GM12878 (cell line): Measurements from ENCODE around the gene PRKAR2B. TPM values are rescaled to one million over a fixed set of nuclear protein-coding genes. Genes with fewer than 3 reads are reported as not detected.

Experiments used
- ATAC-seq: fragments of 200-7000 bp; cut with Tn5 transposase; 3 replicates; pipeline ENCODE4 v1.9.1; 2020; ENCODE audit warnings: mild to moderate bottlenecking, moderate library complexity
- BruUV-seq: library from RNA; stranded (reverse); fragments of 400-500 nt; replicated peaks from 2 replicates; lab custom pipeline; 2021; lab: Mats Ljungman, UMichigan
- CTCF ChIA-PET: fragments of 300-600 bp; sonication (Branson Sonifier 250); formaldehyde crosslinking; extraction: SDS; loops from one replicate; lab custom pipeline; 2021; ENCODE audit warnings: inconsistent platforms; lab: Yijun Ruan, JAX
- POLR2A ChIA-PET: fragments of 350-600 bp; formaldehyde crosslinking; extraction: SDS; loops from one replicate; lab custom pipeline; 2021; ENCODE audit warnings: inconsistent platforms; lab: Charles Lee
- RAD21 ChIA-PET: fragments of 300-600 bp; sonication (Branson Sonifier 250); formaldehyde crosslinking; loops from one replicate; lab custom pipeline; 2023; ENCODE audit warnings: antibody characterized with exemption; ENCODE audit not compliant: unreplicated experiment; lab: Charles Lee
- SMC1A ChIA-PET: fragments of 300-600 bp; sonication (Branson Sonifier 250); formaldehyde crosslinking; loops from one replicate; lab custom pipeline; 2023; ENCODE audit not compliant: unreplicated experiment, uncharacterized antibody; lab: Charles Lee
- DNase-seq: peaks from one replicate; pipeline ENCODE4 v3.0.0-alpha.2; 2011; ENCODE audit warnings: low read depth, low spot score
- FAIRE-seq: peaks from 3 replicates; lab custom pipeline; 2011; peaks lifted over from hg19 to GRCh38; lab: Jason Lieb, UNC
- H2AFZ ChIP-seq: 2 replicates; pipeline ENCODE4 v1.6.0; 2011; ENCODE audit warnings: low read depth, low read length, control low read depth; ENCODE audit not compliant: control insufficient read depth
- H3K27ac ChIP-seq: 2 replicates; pipeline ENCODE4 v1.5.1; 2011; ENCODE audit warnings: control low read depth; ENCODE audit not compliant: control insufficient read depth, insufficient read depth
- H3K27me3 ChIP-seq, 2 experiments: replicated peaks in 1 of 2; 2 replicates each; pipeline versions ENCODE4 v1.6.0 to v1.6.1; 2011; ENCODE audit warnings: low read length in 1 of 2; ENCODE audit not compliant: control insufficient read depth in 2 of 2, insufficient read depth in 2 of 2
- H3K36me3 ChIP-seq, 2 experiments: 2 replicates each; pipeline ENCODE4 v1.5.1; 2011; ENCODE audit warnings: low read length in 1 of 2; ENCODE audit not compliant: control insufficient read depth in 2 of 2, insufficient read depth in 2 of 2
- H3K4me1 ChIP-seq: 2 replicates; pipeline ENCODE4 v1.6.1; 2011; ENCODE audit warnings: mild to moderate bottlenecking, low read length, moderate library complexity, mixed read lengths; ENCODE audit not compliant: control insufficient read depth, insufficient read depth
- H3K4me2 ChIP-seq: 2 replicates; pipeline ENCODE4 v1.6.0; 2011; ENCODE audit warnings: control low read depth; ENCODE audit not compliant: control insufficient read depth, insufficient read depth
- H3K4me3 ChIP-seq: fragments of 200-600 bp; sonication (generic); 2 replicates; pipeline ENCODE4 v1.5.1; 2016
- H3K79me2 ChIP-seq: 2 replicates; pipeline ENCODE4 v1.6.0; 2011; ENCODE audit warnings: low read length; ENCODE audit not compliant: control insufficient read depth, insufficient read depth
- H3K9ac ChIP-seq: 2 replicates; pipeline ENCODE4 v1.8.0; 2011; ENCODE audit warnings: low read length, control low read depth, mixed read lengths; ENCODE audit not compliant: control insufficient read depth, insufficient read depth
- H3K9me3 ChIP-seq: replicated peaks from 3 replicates; pipeline ENCODE4 v1.5.1; 2011; ENCODE audit warnings: mild to moderate bottlenecking, low read length; ENCODE audit not compliant: control insufficient read depth, insufficient read depth
- H4K20me1 ChIP-seq: 2 replicates; pipeline ENCODE4 v1.6.0; 2011; ENCODE audit not compliant: control insufficient read depth, insufficient read depth
- CBFB ChIP-seq: IDR thresholded peaks from 2 replicates; pipeline ENCODE4 v1.6.1; 2016; ENCODE audit warnings: antibody characterized with exemption, low read depth
- EGR1 ChIP-seq, 2 experiments: IDR thresholded peaks; 1 replicate in 1 of 2; 2 replicates in 1 of 2; pipeline ENCODE4 v1.6.1; 2011 to 2012; ENCODE audit warnings: low read depth in 2 of 2, low read length in 2 of 2, borderline replicate concordance in 1 of 2, mild to moderate bottlenecking in 1 of 2, moderate library complexity in 1 of 2
- ETV6 ChIP-seq, 2 experiments: fragments of 450-650 bp in 1 of 2; IDR thresholded peaks in 1 of 2; conservative IDR thresholded peaks in 1 of 2; 2 replicates each; pipeline ENCODE4 v1.6.1; 2014; ENCODE audit warnings: antibody characterized with exemption in 1 of 2, borderline replicate concordance in 1 of 2, low read depth in 1 of 2, mild to moderate bottlenecking in 1 of 2, moderate library complexity in 1 of 2
- IRF4 ChIP-seq: IDR thresholded peaks from 2 replicates; pipeline ENCODE4 v1.6.1; 2011; ENCODE audit warnings: low read depth, low read length
- PAX8 ChIP-seq: fragments of 450-650 bp; IDR thresholded peaks from 2 replicates; pipeline ENCODE4 v1.6.1; 2017; ENCODE audit warnings: mild to moderate bottlenecking, moderate library complexity
- SMAD1 ChIP-seq: fragments of 450-650 bp; IDR thresholded peaks from 2 replicates; pipeline ENCODE4 v1.6.1; 2018; ENCODE audit warnings: mild to moderate bottlenecking, low read depth; ENCODE audit not compliant: partially characterized antibody
- SREBF2 ChIP-seq: IDR thresholded peaks from 2 replicates; pipeline ENCODE4 v1.6.1; 2012; ENCODE audit warnings: mild to moderate bottlenecking, low read length
- ZNF217 ChIP-seq: fragments of 450-650 bp; IDR thresholded peaks from 2 replicates; pipeline ENCODE4 v1.6.1; 2017; ENCODE audit warnings: antibody characterized with exemption, mild to moderate bottlenecking
- ZSCAN29 ChIP-seq: fragments of 450-650 bp; IDR thresholded peaks from 2 replicates; pipeline ENCODE4 v1.6.1; 2017; ENCODE audit warnings: mild to moderate bottlenecking, moderate library complexity
- WGBS: methylation state at CpG from one replicate; pipeline ENCODE4 v1.1.6; 2016; ENCODE audit warnings: low lambda C conversion rate; ENCODE audit not compliant: insufficient replicate concordance, insufficient coverage; ENCODE audit errors: missing lambda C conversion rate; 5-methylcytosine and 5-hydroxymethylcytosine counted together
- in situ Hi-C: fragments of 300-500 bp; cut with MboI; formaldehyde crosslinking; loops from 9 replicates; pipeline ENCODE4 v1.14.3; 2018; ENCODE audit warnings: mixed read lengths
- intact Hi-C: fragments of 100-400 bp; cut with micrococcal nuclease; formaldehyde crosslinking; loops from one replicate; pipeline ENCODE4 v1.14.2; 2022; ENCODE audit not compliant: unreplicated experiment
- polyA plus RNA-seq, 11 experiments: library from polyadenylated mRNA; depleted of rRNA in 4 of 11; unstranded in 6 of 11; stranded (reverse) in 5 of 11; fragments of >200 nt; fragmentation: Nextera tagmentation in 4 of 11; fragmentation: Illumina TruSeq in 1 of 11; extraction: Ambion mirVana in 4 of 11; extraction: Trizol in 1 of 11; gene quantifications; 1 replicate in 1 of 11; 2 replicates in 10 of 11; pipeline versions ENCODE4 v1.2.1 to v1.2.3, GENCODE V29; 2011 to 2016; ENCODE audit warnings: inconsistent platforms in 2 of 11, missing spikeins in 2 of 11, low read depth in 1 of 11
- total RNA-seq, 4 experiments: library from RNA; depleted of rRNA in 3 of 4; stranded (reverse); fragments of >200 nt in 3 of 4; fragmentation: Illumina TruSeq in 1 of 4; extraction: Trizol in 1 of 4; gene quantifications; 2 replicates each; pipeline versions ENCODE4 v1.2.1 to v1.2.3, GENCODE V29; 2013 to 2021
- TF ChIP-seq, protein P1 (sequence below): fragments of 450-650 bp; formaldehyde crosslinking; IDR thresholded peaks from 2 replicates; pipeline ENCODE4 v1.4.0; 2020; ENCODE audit warnings: mild to moderate bottlenecking, moderate library complexity
- TF ChIP-seq, protein P2 (sequence below): fragments of 450-650 bp; IDR thresholded peaks from 2 replicates; pipeline ENCODE4 v1.6.1; 2014; ENCODE audit warnings: mild to moderate bottlenecking
- TF ChIP-seq, protein P3 (sequence below): fragments of 450-650 bp; IDR thresholded peaks from 2 replicates; pipeline ENCODE4 v1.6.1; 2018; ENCODE audit warnings: borderline replicate concordance, mild to moderate bottlenecking; ENCODE audit not compliant: partially characterized antibody

PRKAR2B gene
- total and polyA plus RNA-seq, 10 of the 15 experiments (the other 5 are each of a cell fraction or from before 2014, with no cell fraction given), result 0.01 to 0.18 (median 0.04) TPM; not detected in 4

DNA sequence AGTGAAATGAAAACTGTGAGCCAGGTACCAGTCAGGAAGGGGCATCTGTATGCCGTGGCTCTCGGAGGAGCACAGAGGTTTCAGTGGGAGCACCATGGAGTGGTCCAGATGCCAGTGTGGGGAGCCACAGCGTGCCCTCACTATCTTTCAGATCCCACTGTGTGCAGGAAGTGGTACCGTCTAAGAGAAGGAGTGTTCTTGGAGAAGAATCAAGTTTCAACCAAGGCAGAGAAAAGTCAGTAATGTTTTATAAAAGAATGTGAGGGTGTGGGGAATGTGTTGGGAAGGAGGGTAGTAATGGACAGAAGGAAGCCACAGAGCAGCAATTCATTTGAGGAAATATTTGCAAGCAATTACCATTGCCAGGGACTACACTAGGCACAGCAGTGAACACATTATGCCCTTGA is 35.6 kb downstream of the PRKAR2B start:
- H3K4me1 ChIP-seq, result no peaks in the 10 kb centered on the region
- no peak overlapping the region for H3K4me2 ChIP-seq
- DNase-seq (no peak), FAIRE-seq (no peak), ATAC-seq (no peak)
- H3K79me2 ChIP-seq, result no peaks in the 10 kb centered on the region
- no peaks in the 10 kb centered on the region for H4K20me1 ChIP-seq
- H3K4me3 ChIP-seq, result no peak overlapping the region
- H3K27ac ChIP-seq, result no peak overlapping the region
- H2AFZ ChIP-seq, result no peak overlapping the region
- 26% methylated on average over 4 of the region's 4 CpGs for WGBS
- ChIA-PET POLR2A (no interaction called here), CTCF (interaction anchor here (1.5 to 2.5 kb wide), 2 partner anchors 67 to 69 kb away, joined by 5 to 10 read pairs; no protein-coding TSS in a partner anchor), RAD21 (no interaction called here), SMC1A (interaction anchor here (1.2 kb wide), 1 partner anchor 44 kb away, joined by 3 read pairs; no protein-coding TSS in a partner anchor)
- no peaks in the 10 kb centered on the region for H3K9me3 ChIP-seq
- H3K9ac ChIP-seq, result no peak overlapping the region
- in situ Hi-C loops, result no loop called here
- BruUV-seq, result no TSS peak
- no peaks in the 10 kb centered on the region for H3K36me3 ChIP-seq
- no peak for TF ChIP-seq ZNF217
- TF ChIP-seq, protein P1, sequence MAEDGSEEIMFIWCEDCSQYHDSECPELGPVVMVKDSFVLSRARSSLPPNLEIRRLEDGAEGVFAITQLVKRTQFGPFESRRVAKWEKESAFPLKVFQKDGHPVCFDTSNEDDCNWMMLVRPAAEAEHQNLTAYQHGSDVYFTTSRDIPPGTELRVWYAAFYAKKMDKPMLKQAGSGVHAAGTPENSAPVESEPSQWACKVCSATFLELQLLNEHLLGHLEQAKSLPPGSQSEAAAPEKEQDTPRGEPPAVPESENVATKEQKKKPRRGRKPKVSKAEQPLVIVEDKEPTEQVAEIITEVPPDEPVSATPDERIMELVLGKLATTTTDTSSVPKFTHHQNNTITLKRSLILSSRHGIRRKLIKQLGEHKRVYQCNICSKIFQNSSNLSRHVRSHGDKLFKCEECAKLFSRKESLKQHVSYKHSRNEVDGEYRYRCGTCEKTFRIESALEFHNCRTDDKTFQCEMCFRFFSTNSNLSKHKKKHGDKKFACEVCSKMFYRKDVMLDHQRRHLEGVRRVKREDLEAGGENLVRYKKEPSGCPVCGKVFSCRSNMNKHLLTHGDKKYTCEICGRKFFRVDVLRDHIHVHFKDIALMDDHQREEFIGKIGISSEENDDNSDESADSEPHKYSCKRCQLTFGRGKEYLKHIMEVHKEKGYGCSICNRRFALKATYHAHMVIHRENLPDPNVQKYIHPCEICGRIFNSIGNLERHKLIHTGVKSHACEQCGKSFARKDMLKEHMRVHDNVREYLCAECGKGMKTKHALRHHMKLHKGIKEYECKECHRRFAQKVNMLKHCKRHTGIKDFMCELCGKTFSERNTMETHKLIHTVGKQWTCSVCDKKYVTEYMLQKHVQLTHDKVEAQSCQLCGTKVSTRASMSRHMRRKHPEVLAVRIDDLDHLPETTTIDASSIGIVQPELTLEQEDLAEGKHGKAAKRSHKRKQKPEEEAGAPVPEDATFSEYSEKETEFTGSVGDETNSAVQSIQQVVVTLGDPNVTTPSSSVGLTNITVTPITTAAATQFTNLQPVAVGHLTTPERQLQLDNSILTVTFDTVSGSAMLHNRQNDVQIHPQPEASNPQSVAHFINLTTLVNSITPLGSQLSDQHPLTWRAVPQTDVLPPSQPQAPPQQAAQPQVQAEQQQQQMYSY (CRISPR knock-in tag), result no peak
- TF ChIP-seq PAX8, result no peak
- TF ChIP-seq SMAD1, result no peak
- TF ChIP-seq, protein P2, sequence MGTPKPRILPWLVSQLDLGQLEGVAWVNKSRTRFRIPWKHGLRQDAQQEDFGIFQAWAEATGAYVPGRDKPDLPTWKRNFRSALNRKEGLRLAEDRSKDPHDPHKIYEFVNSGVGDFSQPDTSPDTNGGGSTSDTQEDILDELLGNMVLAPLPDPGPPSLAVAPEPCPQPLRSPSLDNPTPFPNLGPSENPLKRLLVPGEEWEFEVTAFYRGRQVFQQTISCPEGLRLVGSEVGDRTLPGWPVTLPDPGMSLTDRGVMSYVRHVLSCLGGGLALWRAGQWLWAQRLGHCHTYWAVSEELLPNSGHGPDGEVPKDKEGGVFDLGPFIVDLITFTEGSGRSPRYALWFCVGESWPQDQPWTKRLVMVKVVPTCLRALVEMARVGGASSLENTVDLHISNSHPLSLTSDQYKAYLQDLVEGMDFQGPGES, result no peak
- no peak for TF ChIP-seq SREBF2
- no peak for TF ChIP-seq EGR1 (IDR thresholded peaks at IDR 0.05; ENCODE audit: borderline replicate concordance in 1 of 2, low read depth in 2 of 2, low read length in 2 of 2)
- no peak for TF ChIP-seq IRF4
- no peak for TF ChIP-seq ZSCAN29
- no peak for TF ChIP-seq CBFB
- no peak for TF ChIP-seq ETV6 (conservative IDR thresholded peaks at IDR 0.05 in 1 of 2, IDR thresholded peaks at IDR 0.05 in 1 of 2; ENCODE audit: borderline replicate concordance in 1 of 2, low read depth in 1 of 2)
- TF ChIP-seq, protein P3, sequence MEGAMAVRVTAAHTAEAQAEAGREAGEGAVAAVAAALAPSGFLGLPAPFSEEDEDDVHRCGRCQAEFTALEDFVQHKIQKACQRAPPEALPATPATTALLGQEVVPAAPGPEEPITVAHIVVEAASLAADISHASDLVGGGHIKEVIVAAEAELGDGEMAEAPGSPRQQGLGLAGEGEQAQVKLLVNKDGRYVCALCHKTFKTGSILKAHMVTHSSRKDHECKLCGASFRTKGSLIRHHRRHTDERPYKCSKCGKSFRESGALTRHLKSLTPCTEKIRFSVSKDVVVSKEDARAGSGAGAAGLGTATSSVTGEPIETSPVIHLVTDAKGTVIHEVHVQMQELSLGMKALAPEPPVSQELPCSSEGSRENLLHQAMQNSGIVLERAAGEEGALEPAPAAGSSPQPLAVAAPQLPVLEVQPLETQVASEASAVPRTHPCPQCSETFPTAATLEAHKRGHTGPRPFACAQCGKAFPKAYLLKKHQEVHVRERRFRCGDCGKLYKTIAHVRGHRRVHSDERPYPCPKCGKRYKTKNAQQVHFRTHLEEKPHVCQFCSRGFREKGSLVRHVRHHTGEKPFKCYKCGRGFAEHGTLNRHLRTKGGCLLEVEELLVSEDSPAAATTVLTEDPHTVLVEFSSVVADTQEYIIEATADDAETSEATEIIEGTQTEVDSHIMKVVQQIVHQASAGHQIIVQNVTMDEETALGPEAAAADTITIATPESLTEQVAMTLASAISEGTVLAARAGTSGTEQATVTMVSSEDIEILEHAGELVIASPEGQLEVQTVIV, result no peak
- intact Hi-C loops, result no loop called here
- no peaks in the 10 kb centered on the region for H3K27me3 ChIP-seq
